ENCODE results near the gene DSG2.

DNA sequence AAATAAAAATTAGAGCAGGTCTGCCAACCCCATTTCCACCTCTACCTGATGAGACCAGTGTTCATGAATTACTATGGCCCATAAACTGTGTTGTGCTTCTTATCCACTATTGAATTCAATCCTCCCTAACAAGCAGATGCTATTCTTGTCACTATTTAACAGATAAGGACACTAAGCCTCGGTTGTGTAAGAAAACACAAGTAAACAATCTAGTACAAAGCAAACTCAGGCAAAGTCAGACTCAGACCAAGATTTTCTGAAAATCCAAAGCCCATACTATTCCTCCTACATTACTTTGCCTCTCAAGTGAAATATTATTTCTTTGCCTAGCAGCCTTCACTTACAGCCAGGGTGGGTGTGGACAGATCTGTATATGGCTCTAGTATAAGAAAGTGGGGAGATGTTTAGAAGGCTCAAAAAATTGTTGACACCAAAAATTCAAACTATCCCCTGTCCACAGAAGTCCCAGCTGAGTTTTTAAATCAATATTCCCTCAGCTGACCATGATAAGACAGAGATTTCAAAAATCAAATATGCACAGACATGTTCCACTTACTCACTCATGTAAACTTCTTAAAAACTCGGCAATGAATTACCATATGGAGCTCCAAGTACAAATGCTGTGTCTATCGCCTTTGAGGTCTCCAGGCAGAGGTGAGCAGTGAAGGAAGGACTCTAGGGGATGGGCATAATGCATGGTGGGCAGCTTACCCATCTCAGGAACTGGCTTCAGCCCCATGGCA, 77.7 kb downstream of the DSG2 start:
- TF ChIP-seq, protein P1, sequence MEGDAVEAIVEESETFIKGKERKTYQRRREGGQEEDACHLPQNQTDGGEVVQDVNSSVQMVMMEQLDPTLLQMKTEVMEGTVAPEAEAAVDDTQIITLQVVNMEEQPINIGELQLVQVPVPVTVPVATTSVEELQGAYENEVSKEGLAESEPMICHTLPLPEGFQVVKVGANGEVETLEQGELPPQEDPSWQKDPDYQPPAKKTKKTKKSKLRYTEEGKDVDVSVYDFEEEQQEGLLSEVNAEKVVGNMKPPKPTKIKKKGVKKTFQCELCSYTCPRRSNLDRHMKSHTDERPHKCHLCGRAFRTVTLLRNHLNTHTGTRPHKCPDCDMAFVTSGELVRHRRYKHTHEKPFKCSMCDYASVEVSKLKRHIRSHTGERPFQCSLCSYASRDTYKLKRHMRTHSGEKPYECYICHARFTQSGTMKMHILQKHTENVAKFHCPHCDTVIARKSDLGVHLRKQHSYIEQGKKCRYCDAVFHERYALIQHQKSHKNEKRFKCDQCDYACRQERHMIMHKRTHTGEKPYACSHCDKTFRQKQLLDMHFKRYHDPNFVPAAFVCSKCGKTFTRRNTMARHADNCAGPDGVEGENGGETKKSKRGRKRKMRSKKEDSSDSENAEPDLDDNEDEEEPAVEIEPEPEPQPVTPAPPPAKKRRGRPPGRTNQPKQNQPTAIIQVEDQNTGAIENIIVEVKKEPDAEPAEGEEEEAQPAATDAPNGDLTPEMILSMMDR (IDR thresholded peaks at IDR 0.05) = no peak
- no peak for TF ChIP-seq POLR2A (IDR thresholded peaks at IDR 0.05)

Data from tibial nerve (tissue), 3 donors.